Measurements from ENCODE around the gene HMCN1.

The HMCN1 gene

DNA sequence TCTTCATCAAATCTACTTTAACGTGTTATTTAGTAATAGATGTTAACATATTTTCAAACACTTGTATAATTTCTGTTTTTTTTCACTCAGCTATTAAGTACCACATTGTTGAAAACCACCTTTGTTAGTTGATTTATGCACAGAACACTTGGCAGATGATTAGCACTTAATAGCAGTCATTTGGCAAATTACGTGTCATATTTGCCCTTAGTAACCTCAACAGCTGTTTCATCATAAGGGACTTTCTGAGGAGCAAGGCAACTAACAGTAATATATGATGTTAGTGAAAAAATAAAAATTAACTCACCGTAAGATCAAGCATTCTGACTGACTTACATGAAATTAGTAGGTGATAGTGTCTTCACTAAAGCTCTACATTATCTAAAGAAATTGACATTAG, 186.4 kb downstream of the HMCN1 start:
- DNase-seq = no peak

DNA sequence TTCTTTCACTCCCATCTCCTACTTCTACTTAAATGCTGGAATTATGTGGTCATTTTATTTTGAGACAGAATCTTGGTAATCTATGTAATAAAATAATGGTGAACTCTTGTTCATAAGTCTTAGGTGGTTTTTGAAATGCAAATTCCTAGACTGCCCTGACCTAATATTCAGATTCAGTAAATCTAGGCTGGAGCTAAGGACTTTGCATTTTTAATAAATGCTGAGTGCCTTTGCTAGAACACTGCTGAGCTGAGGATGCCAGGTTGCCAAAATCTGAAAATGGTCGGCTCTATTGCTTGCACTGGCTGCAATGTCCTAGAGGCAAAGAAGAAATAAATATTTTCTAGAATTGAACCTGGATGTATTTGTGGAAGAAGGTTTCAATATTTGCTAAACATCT, 187.4 kb downstream of the HMCN1 start:
- DNase-seq = no peak

GRCh38 chr1:185926588-185926987, 192.4 kb downstream of the HMCN1 start:
- no peak for DNase-seq

DNA sequence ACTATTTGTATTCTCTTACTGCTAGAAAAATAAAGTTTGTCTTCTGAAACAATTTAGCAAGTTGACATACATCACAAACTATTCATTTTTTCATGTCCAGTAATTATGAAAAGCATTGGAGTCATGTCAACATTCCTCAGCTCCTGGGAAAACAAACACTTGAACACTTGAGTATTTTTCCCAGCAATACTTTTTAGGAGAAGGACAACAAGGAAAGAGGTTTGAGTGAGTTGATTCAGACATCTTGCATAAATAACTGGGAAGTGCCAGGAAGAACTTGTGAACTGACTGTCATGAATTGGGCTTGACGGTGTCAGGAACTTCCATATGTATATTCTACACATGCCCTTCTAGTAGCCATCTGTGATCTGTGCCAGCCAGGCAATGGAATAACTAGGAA, 195.6 kb downstream of the HMCN1 start:
- DNase-seq = no peak

DNA sequence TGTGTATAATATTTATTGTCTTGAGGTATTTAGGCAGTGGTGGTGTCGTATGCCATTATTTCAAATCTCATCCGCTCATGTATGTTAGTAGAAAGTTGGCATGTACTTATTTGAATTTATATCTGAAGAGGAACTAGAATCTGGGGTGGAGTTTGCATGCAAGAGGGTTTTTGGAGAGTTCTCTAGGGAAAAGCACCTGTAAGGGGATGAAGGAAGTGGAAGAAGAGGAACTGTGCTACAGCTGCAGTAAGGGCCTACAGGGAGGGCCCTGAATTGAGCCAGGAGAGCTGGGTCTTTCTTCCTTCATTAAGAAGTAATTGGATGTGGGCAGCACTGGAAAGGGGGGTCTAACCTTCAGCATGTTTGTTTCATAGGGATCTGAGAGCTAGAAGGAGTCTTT, 197.2 kb downstream of the HMCN1 start:
- no peak for DNase-seq

DNA sequence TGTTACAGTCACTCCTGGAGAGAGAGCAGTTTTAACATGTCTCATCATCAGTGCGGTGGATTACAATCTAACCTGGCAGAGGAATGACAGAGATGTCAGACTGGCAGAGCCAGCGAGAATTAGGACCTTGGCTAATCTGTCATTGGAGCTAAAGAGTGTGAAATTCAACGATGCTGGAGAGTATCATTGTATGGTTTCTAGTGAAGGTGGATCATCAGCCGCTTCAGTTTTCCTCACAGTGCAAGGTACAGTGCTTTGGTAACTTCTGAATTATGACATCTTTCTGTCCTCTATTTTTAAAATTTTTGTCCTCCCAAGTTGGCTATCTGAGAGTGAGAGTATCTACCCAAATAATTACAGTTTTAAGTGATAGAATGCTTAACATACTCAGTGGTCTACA, 199.4 kb downstream of the HMCN1 start:
- no peak for DNase-seq

DNA sequence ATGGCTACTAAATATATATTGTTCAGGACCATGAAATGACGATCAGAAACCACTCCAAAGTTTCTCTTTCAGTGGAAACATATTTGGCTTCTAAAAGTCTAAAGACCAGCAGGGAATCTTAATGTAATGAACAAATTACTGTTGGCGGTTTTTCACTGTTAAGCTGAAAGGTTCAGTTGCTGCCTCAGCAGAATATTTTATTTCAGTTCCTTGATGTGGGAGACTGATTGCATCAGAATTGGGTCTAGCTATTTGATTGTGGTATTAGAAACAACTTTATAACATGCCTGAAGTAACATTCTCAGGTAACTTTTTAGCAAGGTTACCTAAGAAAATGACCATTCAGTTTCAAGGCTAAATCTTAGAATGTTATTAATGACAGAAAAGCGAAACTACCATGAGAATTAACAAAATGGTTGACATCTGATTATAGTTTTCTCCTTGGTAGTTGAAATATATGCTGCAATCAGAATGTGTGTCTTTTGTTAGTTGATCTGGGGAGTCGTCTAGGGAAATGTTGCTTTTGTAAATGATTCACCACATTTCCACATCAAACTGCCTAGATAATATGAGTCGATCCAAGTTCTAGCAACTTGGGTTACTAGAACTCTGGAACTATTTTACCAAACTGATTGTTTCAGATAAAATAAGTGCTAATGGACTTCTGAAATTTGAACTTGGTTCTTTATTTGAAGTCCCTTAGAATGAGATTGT, 200.4 kb downstream of the HMCN1 start:
- DNase-seq = no peak

DNA sequence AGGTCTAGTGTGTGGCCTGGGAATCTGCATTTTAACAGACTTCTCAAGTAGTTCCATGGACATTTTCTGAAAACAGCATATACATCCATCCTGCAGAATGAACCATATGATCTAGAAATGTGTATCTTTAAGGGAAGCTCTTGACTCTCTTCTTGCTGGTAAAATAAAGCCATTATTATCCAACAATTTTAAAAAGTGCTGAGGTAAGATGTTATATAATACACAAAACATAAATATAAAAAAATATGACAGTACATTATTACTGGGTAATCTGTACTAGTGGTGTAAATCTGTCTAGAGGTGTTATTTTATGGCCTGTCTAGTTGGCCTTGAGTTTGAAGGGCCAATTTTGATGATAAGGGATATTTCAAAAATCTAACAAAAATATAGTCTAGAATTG, 201.2 kb downstream of the HMCN1 start:
- DNase-seq = no peak

- no peak for DNase-seq
These were observed 202.4 kb downstream of the HMCN1 start for GRCh38 chr1:185936641-185937040.

DNA sequence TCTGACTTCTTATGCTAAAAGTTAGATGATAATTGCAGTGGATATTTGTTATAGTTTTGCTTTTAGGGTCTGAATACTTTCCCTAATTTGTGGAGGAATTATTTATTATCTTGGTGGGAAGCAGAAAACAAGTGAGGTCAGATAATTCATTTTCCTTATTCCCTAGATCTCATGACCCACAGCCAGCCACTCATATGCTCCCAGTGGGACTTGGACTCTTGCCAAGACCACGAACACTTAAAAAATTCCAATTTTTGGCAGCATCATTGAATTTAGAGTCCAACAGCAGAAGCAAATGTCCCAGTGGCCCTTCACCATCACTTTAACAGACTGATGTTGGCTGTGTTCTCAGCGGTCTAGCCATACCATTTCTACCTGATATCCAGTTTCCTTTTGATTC, 204.2 kb downstream of the HMCN1 start:
- no peak for DNase-seq

GRCh38 chr1:185939142-185939541, 205.0 kb downstream of the HMCN1 start:
- DNase-seq = no peak

GRCh38 chr1:185942961-185943360, 208.8 kb downstream of the HMCN1 start:
- DNase-seq = no peak

GRCh38 chr1:185956881-185957280, 222.7 kb downstream of the HMCN1 start:
- no peak for DNase-seq

- no peak for DNase-seq
These were observed 223.5 kb downstream of the HMCN1 start for GRCh38 chr1:185957441-185958363.

DNA sequence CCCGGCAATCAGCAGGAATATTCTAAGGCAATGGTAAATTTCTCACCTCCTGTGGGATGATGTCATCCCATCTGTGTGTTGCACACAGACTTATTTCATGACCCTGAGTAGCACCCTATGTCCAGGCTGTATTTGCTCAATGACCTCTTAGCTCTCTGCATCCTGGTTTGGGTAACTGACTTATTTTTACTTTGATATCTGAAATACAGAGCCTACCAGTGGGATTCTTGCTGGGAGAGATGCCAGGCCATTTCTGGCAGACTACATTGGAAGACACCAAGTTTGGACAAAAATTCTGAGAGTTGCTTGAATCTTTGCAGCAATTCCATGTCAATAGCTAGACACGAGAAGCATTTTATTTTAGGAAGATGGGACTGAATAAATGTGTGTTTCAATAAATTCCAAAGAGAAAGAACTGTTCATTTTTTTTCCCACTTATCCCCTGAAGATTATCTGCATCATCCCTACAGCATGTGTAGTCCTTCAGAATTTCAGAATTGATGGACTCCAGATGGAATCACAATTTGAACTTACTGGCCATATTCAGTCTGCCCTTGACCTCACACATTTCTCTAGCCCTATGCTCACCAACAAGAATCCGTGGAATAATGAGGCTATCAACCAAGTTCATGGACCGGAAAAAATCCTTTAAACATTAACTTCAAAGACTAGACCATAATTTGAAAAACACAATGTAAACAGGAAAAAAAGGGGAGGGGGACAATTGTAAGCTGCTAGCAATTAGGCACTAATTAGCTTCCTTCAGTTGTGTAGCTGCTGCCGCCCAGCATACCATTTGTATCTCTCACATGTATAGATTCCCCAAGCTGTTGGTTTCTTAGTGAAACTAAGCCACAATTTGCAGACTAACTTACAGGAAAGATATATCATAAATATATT, 226.5 kb downstream of the HMCN1 start:
- no peak for DNase-seq

DNA sequence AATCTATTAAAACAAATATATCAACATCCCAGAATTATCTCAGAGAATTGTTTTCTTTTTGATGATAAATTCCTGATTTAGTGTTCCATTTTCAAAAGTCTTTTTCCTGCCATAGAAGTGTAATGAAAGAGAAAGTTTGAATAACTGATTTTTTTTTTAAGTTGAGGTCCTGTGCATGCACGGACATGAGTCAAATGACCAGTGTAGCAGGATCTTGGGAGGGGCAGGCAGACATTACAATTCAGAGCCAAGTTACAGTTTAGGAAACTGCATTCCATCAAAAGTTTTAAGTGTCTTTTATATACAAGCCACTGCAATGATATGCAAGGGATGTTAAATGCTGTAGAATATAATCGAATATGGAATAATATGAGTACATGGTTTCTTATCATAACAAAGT, 227.5 kb downstream of the HMCN1 start:
- no peak for DNase-seq

- no peak for DNase-seq
These were observed 230.8 kb downstream of the HMCN1 start for GRCh38 chr1:185964946-185965345.

DNA sequence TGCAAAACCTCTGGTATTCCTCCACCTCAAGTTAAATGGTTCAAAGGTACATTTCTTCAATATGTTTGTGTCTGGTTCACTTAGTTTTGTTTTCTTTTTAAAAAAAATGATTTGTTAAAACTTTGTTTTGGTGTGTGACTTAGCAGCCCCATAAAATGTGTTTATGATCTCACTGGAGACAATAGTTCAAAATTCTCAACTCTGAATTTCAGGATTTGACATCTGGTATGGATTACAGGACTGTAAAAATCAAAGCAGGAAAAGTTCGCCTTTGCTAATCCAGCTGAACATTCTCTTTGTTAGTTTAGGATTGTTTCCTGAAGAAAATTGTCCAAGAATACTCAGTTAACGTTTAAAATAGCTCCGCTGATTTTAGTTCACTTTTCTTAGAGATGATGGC, 231.7 kb downstream of the HMCN1 start:
- DNase-seq = no peak

DNA sequence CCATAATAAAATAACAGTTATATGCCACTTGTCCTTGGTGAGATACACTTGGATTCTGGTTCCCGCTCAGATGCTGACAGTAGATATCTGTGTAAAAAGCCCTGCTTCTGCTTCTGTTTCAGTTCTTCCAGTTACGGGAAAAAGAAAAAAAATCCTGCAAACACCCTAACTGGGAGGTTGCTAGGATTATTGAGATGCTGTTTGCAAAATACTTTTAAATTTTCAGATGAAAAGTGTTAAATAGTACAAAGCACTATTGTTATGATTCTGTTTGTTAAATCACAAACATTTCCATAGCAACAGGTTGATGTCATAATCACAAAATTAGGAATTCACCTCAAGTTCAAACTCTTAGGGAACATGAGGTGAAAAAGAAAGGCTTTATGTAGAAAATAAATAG, 232.3 kb downstream of the HMCN1 start:
- DNase-seq = no peak

GRCh38 chr1:185969028-185969427, 234.8 kb downstream of the HMCN1 start:
- no peak for DNase-seq

- no peak for DNase-seq
These were observed 235.4 kb downstream of the HMCN1 start for GRCh38 chr1:185969524-185969991.

GRCh38 chr1:185971688-185972087, 237.5 kb downstream of the HMCN1 start:
- DNase-seq = no peak
